ENCODE data around the gene LRMDA.

GRCh38 chr10:76040107-76040829, 608.8 kb downstream of the LRMDA start:
- TF ChIP-seq EZH2 (conservative IDR thresholded peaks at IDR 0.05; ENCODE audit: low read depth, low read length) (no peak), YEATS2 (CRISPR knock-in tag; IDR thresholded peaks at IDR 0.05; ENCODE audit: borderline replicate concordance) (no peak), ELF1 (CRISPR knock-in tag; IDR thresholded peaks at IDR 0.05) (no peak), ADNP (CRISPR knock-in tag; IDR thresholded peaks at IDR 0.05) (no peak), RXRA (CRISPR knock-in tag; IDR thresholded peaks at IDR 0.05) (no peak), PHB2 (IDR thresholded peaks at IDR 0.05; ENCODE audit: partially characterized antibody) (no peak), BCL6 (CRISPR knock-in tag; IDR thresholded peaks at IDR 0.05) (no peak), GABPA (IDR thresholded peaks at IDR 0.05; ENCODE audit: low read depth, low read length) (no peak), GABPA (CRISPR knock-in tag; IDR thresholded peaks at IDR 0.05; ENCODE audit: low read depth) (no peak), NCOR1 (IDR thresholded peaks at IDR 0.05; ENCODE audit: borderline replicate concordance, low read length) (no peak), ELF4 (CRISPR knock-in tag; IDR thresholded peaks at IDR 0.05; ENCODE audit: borderline replicate concordance) (no peak)
- TF ChIP-seq, protein P1, sequence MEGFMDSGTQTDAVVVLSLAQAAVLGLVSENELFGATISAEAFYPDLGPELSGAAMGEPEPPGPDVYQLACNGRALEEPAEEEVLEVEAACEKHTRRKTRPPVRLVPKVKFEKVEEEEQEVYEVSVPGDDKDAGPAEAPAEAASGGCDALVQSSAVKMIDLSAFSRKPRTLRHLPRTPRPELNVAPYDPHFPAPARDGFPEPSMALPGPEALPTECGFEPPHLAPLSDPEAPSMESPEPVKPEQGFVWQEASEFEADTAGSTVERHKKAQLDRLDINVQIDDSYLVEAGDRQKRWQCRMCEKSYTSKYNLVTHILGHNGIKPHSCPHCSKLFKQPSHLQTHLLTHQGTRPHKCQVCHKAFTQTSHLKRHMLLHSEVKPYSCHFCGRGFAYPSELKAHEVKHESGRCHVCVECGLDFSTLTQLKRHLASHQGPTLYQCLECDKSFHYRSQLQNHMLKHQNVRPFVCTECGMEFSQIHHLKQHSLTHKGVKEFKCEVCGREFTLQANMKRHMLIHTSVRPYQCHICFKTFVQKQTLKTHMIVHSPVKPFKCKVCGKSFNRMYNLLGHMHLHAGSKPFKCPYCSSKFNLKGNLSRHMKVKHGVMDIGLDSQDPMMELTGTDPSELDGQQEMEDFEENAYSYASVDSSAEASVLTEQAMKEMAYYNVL (CRISPR knock-in tag; IDR thresholded peaks at IDR 0.05; ENCODE audit: borderline replicate concordance) = no peak
- TF ChIP-seq, protein P2, sequence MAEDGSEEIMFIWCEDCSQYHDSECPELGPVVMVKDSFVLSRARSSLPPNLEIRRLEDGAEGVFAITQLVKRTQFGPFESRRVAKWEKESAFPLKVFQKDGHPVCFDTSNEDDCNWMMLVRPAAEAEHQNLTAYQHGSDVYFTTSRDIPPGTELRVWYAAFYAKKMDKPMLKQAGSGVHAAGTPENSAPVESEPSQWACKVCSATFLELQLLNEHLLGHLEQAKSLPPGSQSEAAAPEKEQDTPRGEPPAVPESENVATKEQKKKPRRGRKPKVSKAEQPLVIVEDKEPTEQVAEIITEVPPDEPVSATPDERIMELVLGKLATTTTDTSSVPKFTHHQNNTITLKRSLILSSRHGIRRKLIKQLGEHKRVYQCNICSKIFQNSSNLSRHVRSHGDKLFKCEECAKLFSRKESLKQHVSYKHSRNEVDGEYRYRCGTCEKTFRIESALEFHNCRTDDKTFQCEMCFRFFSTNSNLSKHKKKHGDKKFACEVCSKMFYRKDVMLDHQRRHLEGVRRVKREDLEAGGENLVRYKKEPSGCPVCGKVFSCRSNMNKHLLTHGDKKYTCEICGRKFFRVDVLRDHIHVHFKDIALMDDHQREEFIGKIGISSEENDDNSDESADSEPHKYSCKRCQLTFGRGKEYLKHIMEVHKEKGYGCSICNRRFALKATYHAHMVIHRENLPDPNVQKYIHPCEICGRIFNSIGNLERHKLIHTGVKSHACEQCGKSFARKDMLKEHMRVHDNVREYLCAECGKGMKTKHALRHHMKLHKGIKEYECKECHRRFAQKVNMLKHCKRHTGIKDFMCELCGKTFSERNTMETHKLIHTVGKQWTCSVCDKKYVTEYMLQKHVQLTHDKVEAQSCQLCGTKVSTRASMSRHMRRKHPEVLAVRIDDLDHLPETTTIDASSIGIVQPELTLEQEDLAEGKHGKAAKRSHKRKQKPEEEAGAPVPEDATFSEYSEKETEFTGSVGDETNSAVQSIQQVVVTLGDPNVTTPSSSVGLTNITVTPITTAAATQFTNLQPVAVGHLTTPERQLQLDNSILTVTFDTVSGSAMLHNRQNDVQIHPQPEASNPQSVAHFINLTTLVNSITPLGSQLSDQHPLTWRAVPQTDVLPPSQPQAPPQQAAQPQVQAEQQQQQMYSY (CRISPR knock-in tag; IDR thresholded peaks at IDR 0.05) = no peak

Measured in HepG2 (cell line).